Muscle of leg (tissue), 11 donors: Measurements from ENCODE around the gene SUN1. TPM values are rescaled to one million over a fixed set of nuclear protein-coding genes. Genes with fewer than 3 reads are reported as not detected.
"Not testable (repeated sequence)": the region's sequence is repeated elsewhere in the genome, so short reads cannot be mapped to it uniquely, and the experiment has no call there.

ENCODE experiments used
- DNase-seq: peaks from one replicate; pipeline ENCODE4 v3.0.0; 2013
- H3K27ac ChIP-seq: one replicate; pipeline ENCODE4 v1.5.1; 2013; ENCODE audit warnings: mild to moderate bottlenecking, low read length, control low read depth
- H3K27me3 ChIP-seq: one replicate; pipeline ENCODE4 v1.6.1; 2013; ENCODE audit warnings: low read length; ENCODE audit not compliant: control insufficient read depth, insufficient read depth
- H3K36me3 ChIP-seq: one replicate; pipeline ENCODE4 v1.6.1; 2013; ENCODE audit warnings: low read length; ENCODE audit not compliant: control insufficient read depth, insufficient read depth
- H3K4me1 ChIP-seq: one replicate; pipeline ENCODE4 v1.6.1; 2013; ENCODE audit warnings: low read length; ENCODE audit not compliant: control insufficient read depth, insufficient read depth
- H3K4me3 ChIP-seq: one replicate; pipeline ENCODE4 v1.5.1; 2013; ENCODE audit warnings: low read length, control low read depth
- H3K9me3 ChIP-seq: replicated peaks from 2 replicates; pipeline ENCODE4 v1.6.1; 2013; ENCODE audit warnings: low read depth, low read length; ENCODE audit not compliant: control insufficient read depth
- WGBS: methylation state at CpG from one replicate; pipeline ENCODE4 v1.1.5; 2013; ENCODE audit warnings: missing lambda C conversion rate; ENCODE audit not compliant: insufficient coverage; 5-methylcytosine and 5-hydroxymethylcytosine counted together
- polyA plus RNA-seq, 8 donors: library from polyadenylated mRNA; unstranded; fragments of 120-200 nt; gene quantifications; one replicate each; pipeline versions ENCODE4 v1.2.1 to v1.2.3, GENCODE V29; 2013; ENCODE audit warnings: inconsistent platforms in 1 of 8, low replicate concordance in 1 of 8; ENCODE audit not compliant: insufficient read length in 8 of 8, insufficient read depth in 1 of 8
- total RNA-seq: library from RNA; stranded (reverse); fragments of 120-200 nt; gene quantifications from one replicate; pipeline ENCODE4 v1.2.4, GENCODE V29; 2013

SUN1 gene
- total and polyA plus RNA-seq, 9 donors, result 150 to 238 (median 164) TPM

- WGBS, result 98% methylated on average over 17 of the region's 17 CpGs
- no peak overlapping the region for H3K27ac ChIP-seq
- no peak overlapping the region for H3K4me3 ChIP-seq
- H3K4me1 ChIP-seq, result peaks cover 11% of the 10 kb centered on the region
- no peak for DNase-seq
- H3K9me3 ChIP-seq, result no peaks in the 10 kb centered on the region
- H3K27me3 ChIP-seq, result no peaks in the 10 kb centered on the region
- peaks cover 69% of the 10 kb centered on the region for H3K36me3 ChIP-seq
Measured at GRCh38 chr7:843230-843629, 11.0 kb downstream of the SUN1 start.

GRCh38 chr7:844043-844442 lies 11.8 kb downstream of the SUN1 start:
- WGBS, result 85% methylated on average over 14 of the region's 14 CpGs
- Histone ChIP-seq H3K27ac (no peak overlapping the region), H3K4me3 (no peak overlapping the region), H3K27me3 (no peaks in the 10 kb centered on the region), H3K36me3 (peaks cover 67% of the 10 kb centered on the region), H3K4me1 (peaks cover 11% of the 10 kb centered on the region), H3K9me3 (no peaks in the 10 kb centered on the region)
- DNase-seq, result no peak

GRCh38 chr7:844514-844913 lies 12.2 kb downstream of the SUN1 start:
- WGBS, result 92% methylated on average over 13 of the region's 15 CpGs
- Histone ChIP-seq H3K27me3 (no peaks in the 10 kb centered on the region), H3K27ac (no peak overlapping the region), H3K36me3 (peaks cover 67% of the 10 kb centered on the region), H3K9me3 (no peaks in the 10 kb centered on the region), H3K4me1 (peaks cover 11% of the 10 kb centered on the region), H3K4me3 (no peak overlapping the region)
- DNase-seq, result no peak

GRCh38 chr7:845091-845490 lies 12.8 kb downstream of the SUN1 start:
- no peak for DNase-seq
- Histone ChIP-seq H3K9me3 (no peaks in the 10 kb centered on the region), H3K36me3 (peaks cover 69% of the 10 kb centered on the region), H3K27me3 (no peaks in the 10 kb centered on the region), H3K4me1 (peaks cover 11% of the 10 kb centered on the region), H3K27ac (no peak overlapping the region), H3K4me3 (no peak overlapping the region)
- 97% methylated on average over 8 of the region's 22 CpGs for WGBS

- Histone ChIP-seq H3K4me3 (no peak overlapping the region), H3K36me3 (peaks cover 72% of the 10 kb centered on the region), H3K9me3 (no peaks in the 10 kb centered on the region), H3K4me1 (peaks cover 11% of the 10 kb centered on the region), H3K27me3 (no peaks in the 10 kb centered on the region), H3K27ac (no peak overlapping the region)
- no peak for DNase-seq
- WGBS, result 91% methylated on average over 8 of the region's 11 CpGs
Measured at GRCh38 chr7:845731-846130, 13.5 kb downstream of the SUN1 start.

- not testable (repeated sequence) for H3K27ac ChIP-seq, H3K9me3 ChIP-seq, H3K4me1 ChIP-seq, H3K4me3 ChIP-seq, H3K27me3 ChIP-seq, DNase-seq
- peaks cover 78% of the 10 kb centered on the region for H3K36me3 ChIP-seq
- WGBS, result 96% methylated on average over 22 of the region's 37 CpGs
Measured at GRCh38 chr7:846958-847650, 14.8 kb downstream of the SUN1 start.

- H3K27ac ChIP-seq, H3K9me3 ChIP-seq, H3K27me3 ChIP-seq, H3K4me1 ChIP-seq, DNase-seq, H3K4me3 ChIP-seq: not testable (repeated sequence)
- WGBS, result 94% methylated on average over 20 of the region's 28 CpGs
- peaks cover 78% of the 10 kb centered on the region for H3K36me3 ChIP-seq
Measured at GRCh38 chr7:847728-848127, 15.5 kb downstream of the SUN1 start.

GRCh38 chr7:849145-849544 lies 16.9 kb downstream of the SUN1 start:
- 94% methylated on average over 14 of the region's 14 CpGs for WGBS
- Histone ChIP-seq H3K4me3 (no peak overlapping the region), H3K27me3 (no peaks in the 10 kb centered on the region), H3K36me3 (peaks cover 81% of the 10 kb centered on the region), H3K9me3 (no peaks in the 10 kb centered on the region), H3K4me1 (no peaks in the 10 kb centered on the region), H3K27ac (no peak overlapping the region)
- DNase-seq, result no peak

- DNase-seq, result no peak
- Histone ChIP-seq H3K27ac (no peak overlapping the region), H3K36me3 (peaks cover 81% of the 10 kb centered on the region), H3K4me1 (no peaks in the 10 kb centered on the region), H3K9me3 (no peaks in the 10 kb centered on the region), H3K27me3 (no peaks in the 10 kb centered on the region), H3K4me3 (no peak overlapping the region)
- 92% methylated on average over 17 of the region's 19 CpGs for WGBS
Measured at GRCh38 chr7:849781-850180, 17.5 kb downstream of the SUN1 start.

- Histone ChIP-seq H3K27me3 (no peaks in the 10 kb centered on the region), H3K4me1 (no peaks in the 10 kb centered on the region), H3K4me3 (no peak overlapping the region), H3K36me3 (peaks cover 87% of the 10 kb centered on the region), H3K27ac (no peak overlapping the region), H3K9me3 (no peaks in the 10 kb centered on the region)
- 88% methylated on average over 14 of the region's 14 CpGs for WGBS
- no peak for DNase-seq
Measured at GRCh38 chr7:851204-851603, 18.9 kb downstream of the SUN1 start.
